ENCODE results near the gene TSR2.
"Not testable (repeated sequence)": the region's sequence is repeated elsewhere in the genome, so short reads cannot be mapped to it uniquely, and the experiment has no call there.

Gene TSR2

DNA sequence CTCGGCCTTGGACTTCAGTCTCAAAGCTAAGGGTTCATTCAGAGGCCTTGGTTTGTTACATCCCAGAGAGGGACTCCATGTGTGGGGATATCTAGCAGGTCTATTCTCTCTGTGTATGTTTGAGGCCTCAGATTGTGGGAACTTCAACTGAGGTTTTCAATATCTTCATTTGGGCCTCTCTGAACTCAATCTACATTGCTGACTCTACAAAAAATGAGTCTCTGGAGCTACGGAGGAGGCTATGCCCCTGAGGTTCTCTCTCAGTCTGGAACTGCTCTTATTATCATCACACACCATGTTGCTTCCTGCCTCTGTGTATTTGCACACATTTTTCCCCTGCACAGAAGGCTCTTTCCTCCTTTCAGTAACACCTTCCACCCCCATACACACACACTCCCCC lies 5.1 kb upstream of the TSR2 start:
- TF ChIP-seq POLR2A (IDR thresholded peaks at IDR 0.05; ENCODE audit: low read length): no peak
- TF ChIP-seq GATA1 (IDR thresholded peaks at IDR 0.05; ENCODE audit: low read depth, low read length): no peak

DNA sequence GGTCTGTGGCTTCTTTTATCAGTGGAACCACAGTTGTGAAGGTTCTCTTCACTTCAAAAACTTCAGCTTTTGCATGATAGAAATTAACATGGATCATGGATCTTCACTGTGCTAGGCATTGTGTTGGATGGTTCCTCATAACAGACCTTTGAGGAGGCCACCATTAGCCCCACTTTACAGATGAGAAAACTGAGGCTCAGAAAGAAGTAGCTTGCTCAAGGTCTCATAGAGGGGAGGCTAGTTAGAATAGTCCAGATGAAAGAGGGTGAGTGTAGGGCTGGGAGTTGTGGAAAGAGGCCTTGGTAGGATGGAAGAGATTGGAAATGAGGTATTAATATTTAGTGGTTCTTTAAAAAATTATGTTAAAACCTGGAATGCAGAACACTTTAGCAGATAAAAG lies 2.6 kb downstream of the TSR2 start:
- DNase-seq: no peak
- TF ChIP-seq POLR2A (IDR thresholded peaks at IDR 0.05; ENCODE audit: low read length) (no peak), GATA1 (IDR thresholded peaks at IDR 0.05; ENCODE audit: low read depth, low read length) (no peak)

More for the DNA sequence above, 5.1 kb upstream of the TSR2 start:
- DNase-seq: no peak

DNA sequence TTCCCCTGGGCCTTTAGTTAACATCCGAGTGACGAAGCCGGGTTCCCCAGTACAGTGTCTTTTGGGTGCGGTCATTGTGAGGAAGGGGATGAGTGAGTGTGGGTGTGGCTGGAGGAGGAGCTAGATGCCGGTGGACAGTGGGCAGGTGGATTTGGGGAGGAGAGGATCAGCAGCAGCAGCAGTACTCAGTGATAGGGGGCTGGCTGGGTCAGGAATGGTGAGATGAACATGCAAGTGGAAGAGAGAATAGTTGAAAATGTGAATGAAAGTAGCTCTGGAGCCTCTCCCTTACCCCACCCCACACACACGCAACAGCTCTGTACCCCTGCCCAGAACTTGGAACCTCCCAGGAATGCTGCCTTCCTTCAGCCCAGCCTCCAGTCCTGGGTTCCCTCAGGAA lies 4.5 kb downstream of the TSR2 start:
- DNase-seq: no peak
- TF ChIP-seq GATA1 (IDR thresholded peaks at IDR 0.05; ENCODE audit: low read depth, low read length) (no peak), POLR2A (IDR thresholded peaks at IDR 0.05; ENCODE audit: low read length) (no peak)

DNA sequence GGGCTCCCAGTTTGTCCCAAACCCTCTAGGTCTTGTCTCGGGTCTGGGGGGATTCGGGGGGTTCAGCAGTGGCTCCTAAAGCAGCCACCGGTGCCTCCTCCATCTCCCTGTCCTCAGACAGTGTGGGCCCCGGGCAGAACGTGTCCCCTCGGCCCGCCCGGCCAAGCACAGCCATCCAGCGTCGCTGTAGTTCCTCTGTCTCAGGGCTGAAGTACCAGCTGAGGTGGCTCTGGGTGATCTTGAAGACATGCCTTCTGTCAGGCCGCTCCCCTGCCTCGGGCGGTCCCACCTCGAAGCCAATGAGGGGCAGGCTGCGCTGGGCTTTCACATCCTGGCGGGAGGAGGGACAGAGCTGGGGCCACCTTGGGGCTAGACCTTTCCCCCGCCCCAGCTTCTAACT lies 5.9 kb downstream of the TSR2 start:
- no peak for DNase-seq
- TF ChIP-seq POLR2A (IDR thresholded peaks at IDR 0.05; ENCODE audit: low read length): no peak
- TF ChIP-seq GATA1 (IDR thresholded peaks at IDR 0.05; ENCODE audit: low read depth, low read length): no peak

DNA sequence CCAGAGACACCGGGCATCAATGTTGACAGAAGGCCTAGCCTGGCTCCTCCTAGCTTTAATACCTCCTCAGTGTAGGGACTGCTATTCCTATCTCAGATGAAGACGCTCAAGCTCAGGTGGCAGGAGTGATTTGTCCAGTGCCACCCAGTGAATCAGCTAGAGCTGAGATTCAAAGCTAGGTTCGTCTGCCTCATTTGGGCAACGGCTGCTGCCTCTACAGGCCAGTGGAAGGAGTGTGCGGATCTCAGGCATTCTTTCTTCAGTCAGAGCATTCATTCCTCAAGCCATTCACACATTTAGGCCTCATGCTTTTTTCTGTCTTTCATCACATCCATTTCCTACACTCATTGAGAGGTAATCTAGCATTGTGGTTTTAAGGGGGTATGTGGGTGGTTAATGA lies 7.3 kb downstream of the TSR2 start:
- peak in 1 of 2 experiments; percentile 1 for DNase-seq
- TF ChIP-seq GATA1 (IDR thresholded peaks at IDR 0.05; ENCODE audit: low read depth, low read length): no peak
- TF ChIP-seq POLR2A (IDR thresholded peaks at IDR 0.05; ENCODE audit: low read length): no peak

DNA sequence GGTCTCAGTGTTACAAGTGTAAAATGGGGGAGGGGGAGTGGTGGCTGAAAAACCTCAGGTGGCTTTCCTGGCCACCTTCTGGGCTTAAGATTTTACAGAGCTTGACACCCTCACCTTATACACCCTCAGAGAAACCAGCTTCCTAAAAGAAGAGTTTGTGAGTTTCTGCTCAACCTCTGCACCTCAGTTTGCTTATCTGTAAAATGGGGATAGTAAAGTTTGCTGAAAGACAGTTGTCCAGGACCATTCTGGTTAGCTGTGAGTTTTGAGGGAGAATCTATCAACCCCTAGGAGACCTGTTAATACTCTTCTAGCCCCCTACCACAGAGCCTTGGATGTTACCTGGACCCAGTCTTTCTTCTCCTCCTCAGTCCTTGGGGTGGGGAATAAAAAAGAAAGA lies 9.7 kb downstream of the TSR2 start:
- DNase-seq: no peak
- TF ChIP-seq POLR2A (IDR thresholded peaks at IDR 0.05; ENCODE audit: low read length): no peak
- no peak for TF ChIP-seq GATA1 (IDR thresholded peaks at IDR 0.05; ENCODE audit: low read depth, low read length)

DNA sequence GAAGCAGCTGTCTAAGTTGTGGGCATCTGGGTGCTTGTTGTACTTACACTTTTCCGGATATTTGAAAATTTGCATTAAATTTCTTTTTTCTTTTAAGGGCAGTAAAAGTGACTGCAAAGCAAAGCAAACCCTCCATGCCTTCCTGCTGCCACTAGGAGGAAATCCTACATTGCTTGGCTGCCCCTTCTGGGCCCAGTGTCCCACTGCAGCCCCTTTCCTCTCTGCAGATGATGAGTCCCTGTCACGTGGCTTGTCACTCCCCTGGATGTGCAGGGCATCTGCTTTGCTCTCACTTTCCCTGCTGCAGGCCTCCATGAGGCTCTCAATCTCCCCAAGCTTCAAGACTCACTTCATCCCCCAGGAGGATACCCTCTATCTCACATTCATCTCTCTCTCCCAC lies 12.7 kb downstream of the TSR2 start:
- DNase-seq: peak in 1 of 2 experiments; percentile 9
- no peak for TF ChIP-seq GATA1 (IDR thresholded peaks at IDR 0.05; ENCODE audit: low read depth, low read length)
- TF ChIP-seq POLR2A (IDR thresholded peaks at IDR 0.05; ENCODE audit: low read length): no peak

DNA sequence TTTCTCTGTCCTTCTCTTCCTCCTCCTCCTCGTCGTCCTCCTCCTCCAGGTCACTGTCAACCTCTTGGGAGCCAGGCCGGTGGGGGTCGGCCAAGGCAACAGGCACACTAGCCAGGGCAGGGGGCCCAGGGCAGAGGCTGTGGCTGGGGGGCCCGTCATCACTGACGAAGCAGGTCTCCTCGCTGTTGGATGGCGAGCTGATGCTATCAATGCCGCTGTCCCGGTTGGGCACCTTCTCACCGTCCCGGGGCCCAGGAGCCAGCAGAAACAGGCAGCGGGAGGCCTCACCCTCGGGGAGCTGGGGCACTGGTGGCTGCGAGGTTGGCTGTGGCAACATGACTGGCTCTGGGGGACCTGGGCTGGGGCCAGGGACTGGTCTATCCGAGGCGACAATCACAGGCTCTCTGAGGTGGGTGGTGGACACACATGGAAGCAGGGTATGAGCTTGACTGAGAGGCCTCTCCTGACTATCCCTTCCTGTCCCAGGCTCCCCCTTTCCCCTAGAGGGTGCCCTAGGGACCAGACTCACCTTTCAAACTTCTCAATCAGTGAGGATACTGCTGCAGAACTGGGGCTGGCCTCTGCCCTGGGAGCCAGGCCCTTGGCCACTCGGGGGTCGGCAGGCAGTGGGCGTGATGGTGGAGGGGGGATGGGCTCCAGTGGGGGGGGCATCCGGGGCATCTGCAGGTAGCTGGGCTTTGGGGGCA lies 30.0 kb downstream of the TSR2 start:
- no peak for TF ChIP-seq POLR2A (IDR thresholded peaks at IDR 0.05; ENCODE audit: low read length)
- TF ChIP-seq GATA1 (IDR thresholded peaks at IDR 0.05; ENCODE audit: low read depth, low read length): no peak
- no peak for DNase-seq

DNA sequence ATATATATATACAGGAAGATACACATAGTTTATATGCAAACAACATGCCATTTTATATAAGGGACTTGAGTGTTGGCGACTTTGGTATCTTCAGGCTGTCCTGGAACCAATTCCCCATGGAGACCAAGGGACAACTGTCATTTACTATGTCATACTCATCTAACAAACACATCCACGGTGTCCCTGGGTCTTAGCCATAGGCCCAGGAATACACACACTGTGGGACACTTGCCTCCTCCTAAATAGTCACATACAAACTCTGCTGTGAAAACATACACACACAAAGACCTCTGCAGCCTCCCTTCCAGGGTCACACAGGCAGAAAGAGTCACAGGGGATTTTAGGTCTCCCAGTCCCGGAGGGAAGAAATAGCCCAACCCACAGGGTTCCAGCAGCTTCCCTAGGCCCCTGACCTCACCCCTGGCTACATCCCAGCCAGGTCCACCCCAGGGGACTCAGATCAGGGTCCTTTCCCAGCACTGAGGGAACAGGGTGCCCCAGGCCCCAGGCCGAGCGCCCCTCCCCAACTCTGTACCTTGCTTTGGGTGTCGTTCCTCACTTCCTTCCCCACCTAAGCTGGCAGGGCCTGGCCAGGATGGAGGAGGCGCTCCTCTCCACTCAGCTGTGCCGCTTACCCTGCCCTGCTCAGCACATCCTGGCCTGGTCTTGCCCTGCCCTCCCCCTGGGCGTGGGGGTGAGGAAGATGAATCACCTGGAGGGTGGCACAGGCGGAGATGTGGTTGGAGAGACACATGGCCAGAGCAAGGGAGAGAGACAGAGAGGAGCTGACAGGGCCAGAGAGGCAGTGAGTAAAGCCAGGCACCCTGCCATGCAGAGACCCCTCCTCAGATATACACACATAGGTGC lies 34.0 kb downstream of the TSR2 start:
- DNase-seq: no peak
- TF ChIP-seq POLR2A (IDR thresholded peaks at IDR 0.05; ENCODE audit: low read length) (no peak), GATA1 (IDR thresholded peaks at IDR 0.05; ENCODE audit: low read depth, low read length) (no peak)

DNA sequence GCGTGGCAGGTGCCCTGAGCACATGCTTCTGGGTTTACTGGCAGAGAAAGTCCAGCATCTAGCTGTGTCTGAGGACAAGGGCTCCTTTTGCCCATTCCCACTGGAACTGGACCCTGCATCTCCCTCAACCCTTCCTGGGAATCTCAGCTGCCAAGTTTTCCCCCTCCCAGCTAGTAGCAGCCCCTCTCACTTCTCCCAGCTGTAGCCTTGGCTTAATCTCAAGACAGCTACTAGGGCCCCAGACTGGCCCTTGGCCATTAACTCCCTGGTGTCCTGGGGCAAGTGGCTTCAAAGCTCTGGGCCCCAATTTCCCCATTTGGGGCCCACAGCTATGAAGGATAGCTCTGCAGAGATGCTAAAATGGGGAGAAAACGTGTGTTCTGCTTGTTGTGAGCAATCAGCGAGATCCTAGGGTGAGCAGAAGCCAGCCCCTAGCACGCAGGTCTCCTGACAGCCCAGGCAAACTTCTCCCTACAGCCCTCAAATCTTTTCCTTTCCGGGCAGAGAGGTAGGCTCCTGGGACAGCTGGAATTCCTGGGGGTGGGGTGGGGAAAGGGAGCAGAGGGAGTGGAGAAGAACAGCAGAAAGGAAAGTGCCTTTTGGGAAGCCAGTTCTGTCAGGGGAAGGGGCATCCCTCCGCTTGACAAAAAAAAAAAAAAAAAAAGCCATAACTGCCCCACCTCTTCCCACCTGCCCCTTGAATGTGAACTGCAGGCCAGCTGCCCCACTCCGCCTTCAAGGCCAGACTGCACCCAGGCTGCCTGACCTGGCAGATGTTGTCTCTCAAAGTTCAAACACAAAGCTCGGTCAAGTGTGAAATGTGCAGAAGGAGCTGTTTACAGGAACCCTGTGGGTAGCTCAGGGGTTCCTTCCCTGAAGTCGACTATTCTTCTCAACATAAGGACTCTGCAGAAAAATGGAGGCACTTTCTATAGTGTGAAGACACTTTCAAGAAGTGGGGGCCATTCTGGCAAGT lies 39.2 kb downstream of the TSR2 start:
- no peak for TF ChIP-seq POLR2A (IDR thresholded peaks at IDR 0.05; ENCODE audit: low read length)
- no peak for TF ChIP-seq GATA1 (IDR thresholded peaks at IDR 0.05; ENCODE audit: low read depth, low read length)

DNA sequence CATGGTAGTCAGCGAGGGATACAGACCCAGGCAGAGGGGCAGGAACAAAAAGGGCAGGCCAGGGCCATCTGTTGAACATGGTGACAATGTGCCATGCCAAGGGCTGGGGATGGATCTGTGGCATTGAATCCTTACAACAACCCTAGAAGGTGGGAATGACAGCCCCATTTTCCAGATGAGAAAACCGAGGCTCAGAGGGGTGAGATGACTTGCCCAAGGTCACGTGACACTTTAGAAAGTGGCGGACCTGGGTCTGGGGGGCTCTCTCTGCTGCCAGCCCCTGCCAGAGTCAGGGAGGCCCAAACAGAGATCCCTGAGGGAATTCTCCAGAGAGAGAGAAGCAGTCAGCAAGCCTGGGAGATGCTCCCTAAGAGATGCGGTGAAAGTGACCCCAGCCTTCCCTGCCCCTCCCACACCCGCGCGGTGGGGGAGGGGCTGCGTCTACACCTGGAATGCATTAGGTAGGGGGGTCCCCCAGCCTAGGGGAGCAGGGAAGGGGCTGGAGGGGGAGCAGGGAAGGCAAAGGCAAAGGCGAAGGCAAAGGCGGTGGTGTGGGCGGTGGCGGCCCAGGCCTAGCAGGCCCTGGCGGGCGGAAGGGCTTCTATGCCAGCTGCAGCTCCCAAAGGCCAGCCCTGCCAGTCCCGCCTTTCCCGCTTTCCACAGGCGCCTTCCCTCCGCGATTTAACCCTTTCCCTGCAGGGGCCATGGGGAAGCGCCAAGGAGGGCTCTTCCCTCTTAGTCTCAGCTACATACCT lies 42.8 kb downstream of the TSR2 start:
- TF ChIP-seq GATA1 (IDR thresholded peaks at IDR 0.05; ENCODE audit: low read depth, low read length) (no peak), POLR2A (IDR thresholded peaks at IDR 0.05; ENCODE audit: low read length) (no peak)
- DNase-seq: no peak

More for the DNA sequence above, 39.2 kb downstream of the TSR2 start:
- no peak for DNase-seq

DNA sequence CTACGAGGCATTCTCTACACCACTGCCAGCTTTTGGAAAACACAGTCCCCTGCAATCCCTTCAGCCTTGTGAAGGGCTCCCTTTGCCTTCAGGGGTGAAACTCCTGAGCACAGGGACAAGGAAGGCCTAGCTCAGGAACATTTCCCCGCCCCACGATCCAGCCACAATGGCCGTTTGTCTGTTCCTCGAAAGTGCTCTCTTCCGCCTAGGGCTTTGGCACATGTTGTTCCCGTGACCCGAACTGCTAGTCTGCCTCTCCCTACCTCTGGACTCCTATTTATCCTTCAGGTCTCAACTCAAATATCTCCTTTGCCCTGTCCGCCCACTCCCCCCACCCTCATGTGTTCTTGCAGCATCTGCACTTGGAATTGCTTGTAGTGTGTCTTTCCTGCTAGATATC lies 43.7 kb downstream of the TSR2 start:
- TF ChIP-seq POLR2A (IDR thresholded peaks at IDR 0.05; ENCODE audit: low read length): no peak
- TF ChIP-seq GATA1 (IDR thresholded peaks at IDR 0.05; ENCODE audit: low read depth, low read length): no peak
- no peak for DNase-seq

DNA sequence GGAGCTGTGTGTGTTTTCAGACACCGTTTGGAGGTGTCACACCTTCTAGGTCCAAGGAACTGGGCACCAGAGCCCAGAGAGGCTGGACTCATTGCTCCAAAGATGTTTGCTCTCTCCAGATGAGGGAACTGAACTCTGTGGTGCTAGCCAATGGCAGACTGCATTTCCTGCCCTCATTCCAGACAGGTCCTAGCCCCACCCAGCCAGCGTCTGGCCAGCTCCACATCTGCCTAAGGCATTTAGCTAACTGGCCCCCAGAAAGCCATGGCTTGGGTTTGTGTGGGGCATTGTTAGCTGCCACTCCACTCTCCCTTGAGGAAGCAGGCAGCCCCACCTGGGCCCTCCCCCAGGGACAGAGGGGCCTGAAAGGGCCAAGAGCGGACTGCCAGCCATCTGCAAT lies 44.5 kb downstream of the TSR2 start:
- no peak for TF ChIP-seq POLR2A (IDR thresholded peaks at IDR 0.05; ENCODE audit: low read length)
- no peak for TF ChIP-seq GATA1 (IDR thresholded peaks at IDR 0.05; ENCODE audit: low read depth, low read length)
- DNase-seq: no peak

DNA sequence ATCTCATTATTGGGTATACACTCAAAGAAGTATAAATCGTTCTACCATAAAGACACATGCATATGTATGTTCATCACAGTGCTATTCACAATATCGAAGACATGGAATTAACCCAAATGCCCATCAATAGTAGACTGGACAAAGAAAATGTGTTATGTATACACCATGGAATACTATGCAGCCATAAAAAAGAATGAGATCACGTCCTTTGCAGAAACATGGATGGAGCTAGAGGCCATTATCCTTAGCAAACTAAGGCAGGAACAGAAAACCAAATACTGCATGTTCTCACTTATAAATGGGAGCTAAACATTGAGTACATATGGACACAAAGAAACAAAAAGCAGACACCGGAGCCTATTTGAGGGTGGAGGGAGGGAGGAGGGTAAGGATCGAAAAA lies 49.6 kb downstream of the TSR2 start:
- not testable (repeated sequence) for DNase-seq

All from erythroblast (primary cell).